AG04449 (cell line): ENCODE data around the gene EPB41.

Source experiments
- CTCF ChIA-PET: fragments of 350-600 bp; formaldehyde crosslinking; extraction: SDS; loops from one replicate; lab custom pipeline; 2021; ENCODE audit warnings: antibody characterized with exemption; lab: Yijun Ruan, JAX
- POLR2A ChIA-PET: fragments of 400-600, 350-600 bp; formaldehyde crosslinking; extraction: SDS; loops from one replicate; lab custom pipeline; 2020; ENCODE audit warnings: antibody characterized with exemption, inconsistent platforms; lab: Yijun Ruan, JAX
- DNase-seq: peaks from one replicate; pipeline ENCODE4 v3.0.0-alpha.2; 2010; ENCODE audit warnings: low read depth, low spot score
- H3K4me3 ChIP-seq: 2 replicates; pipeline ENCODE4 v1.5.1; 2011; ENCODE audit warnings: low read depth, mild to moderate bottlenecking, control low read depth, low read length
- TF ChIP-seq, protein P1 (sequence below): IDR thresholded peaks from one replicate; pipeline ENCODE4 v1.5.1; 2011; ENCODE audit warnings: mild to moderate bottlenecking, moderate library complexity, low read length, control low read depth, inconsistent platforms; ENCODE audit not compliant: insufficient read depth; ENCODE audit errors: missing control alignments

Gene EPB41

DNA sequence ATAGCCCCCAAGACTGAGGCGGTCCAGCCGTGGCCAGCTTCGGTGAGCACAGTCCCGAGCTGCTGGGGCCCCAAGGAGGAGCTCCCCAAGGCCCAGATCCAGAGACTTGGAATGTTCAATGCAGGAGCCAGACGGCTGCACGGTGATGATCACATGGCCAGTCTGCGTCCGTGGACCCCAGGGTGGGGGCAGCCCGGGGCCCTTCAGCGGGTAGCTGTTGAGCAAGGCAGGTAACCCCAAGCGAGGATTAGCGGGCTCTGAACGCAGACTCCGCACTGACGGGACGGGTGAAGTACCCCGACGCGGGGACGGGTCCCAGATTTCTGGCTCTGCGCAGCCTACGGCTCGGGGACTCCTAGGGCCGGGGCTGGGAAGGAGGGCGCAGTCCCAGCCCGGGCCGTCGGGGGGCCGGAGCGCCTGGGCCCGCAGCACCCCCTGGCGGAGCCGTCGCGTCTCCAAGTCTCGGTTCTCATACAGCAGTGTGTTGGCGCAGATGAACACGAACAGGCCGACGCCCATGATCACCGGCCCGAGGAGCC lies 206.6 kb downstream of the EPB41 start:
- ChIA-PET CTCF (interaction anchor here (1.0 to 8.1 kb wide), 8 partner anchors 10 to 237 kb away, joined by 3 to 105 read pairs (median 6); partner anchors contain the start of gene SRSF4), POLR2A (no interaction called here)
- H3K4me3 ChIP-seq: no peak overlapping the region
- TF ChIP-seq, protein P1, sequence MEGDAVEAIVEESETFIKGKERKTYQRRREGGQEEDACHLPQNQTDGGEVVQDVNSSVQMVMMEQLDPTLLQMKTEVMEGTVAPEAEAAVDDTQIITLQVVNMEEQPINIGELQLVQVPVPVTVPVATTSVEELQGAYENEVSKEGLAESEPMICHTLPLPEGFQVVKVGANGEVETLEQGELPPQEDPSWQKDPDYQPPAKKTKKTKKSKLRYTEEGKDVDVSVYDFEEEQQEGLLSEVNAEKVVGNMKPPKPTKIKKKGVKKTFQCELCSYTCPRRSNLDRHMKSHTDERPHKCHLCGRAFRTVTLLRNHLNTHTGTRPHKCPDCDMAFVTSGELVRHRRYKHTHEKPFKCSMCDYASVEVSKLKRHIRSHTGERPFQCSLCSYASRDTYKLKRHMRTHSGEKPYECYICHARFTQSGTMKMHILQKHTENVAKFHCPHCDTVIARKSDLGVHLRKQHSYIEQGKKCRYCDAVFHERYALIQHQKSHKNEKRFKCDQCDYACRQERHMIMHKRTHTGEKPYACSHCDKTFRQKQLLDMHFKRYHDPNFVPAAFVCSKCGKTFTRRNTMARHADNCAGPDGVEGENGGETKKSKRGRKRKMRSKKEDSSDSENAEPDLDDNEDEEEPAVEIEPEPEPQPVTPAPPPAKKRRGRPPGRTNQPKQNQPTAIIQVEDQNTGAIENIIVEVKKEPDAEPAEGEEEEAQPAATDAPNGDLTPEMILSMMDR: peak; percentile 78
- no peak for DNase-seq

DNA sequence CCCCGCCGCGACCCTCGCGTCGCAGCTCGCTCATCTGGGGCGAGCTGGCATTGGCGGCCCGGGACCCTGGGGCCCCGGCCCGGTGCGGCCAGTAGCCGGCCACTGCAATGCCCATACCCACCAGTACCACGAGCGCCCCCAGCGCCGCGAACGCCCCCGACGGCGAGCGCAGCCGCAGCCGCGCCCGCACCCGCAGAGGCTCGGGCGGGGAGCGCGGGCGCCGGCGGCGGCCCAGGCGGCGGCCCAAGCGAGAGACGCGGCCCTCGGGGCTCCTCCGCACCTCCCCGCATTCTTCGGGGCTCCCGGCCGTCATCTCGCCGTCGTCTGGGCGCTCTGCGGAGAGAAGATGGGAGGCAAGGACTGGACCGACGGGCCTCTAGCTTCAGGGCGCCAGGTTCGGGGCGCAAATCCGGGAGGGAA lies 207.2 kb downstream of the EPB41 start:
- ChIA-PET CTCF (interaction anchor here (1.0 to 8.1 kb wide), 10 partner anchors 8 to 337 kb away, joined by 3 to 105 read pairs (median 5); partner anchors contain the start of gene SRSF4), POLR2A (interaction anchor here (0.6 to 1.7 kb wide), 3 partner anchors 55 to 567 kb away, joined by 3 to 9 read pairs (median 3); partner anchors contain the start of gene SRSF4)
- H3K4me3 ChIP-seq: peak overlapping the region; percentile 73

DNA sequence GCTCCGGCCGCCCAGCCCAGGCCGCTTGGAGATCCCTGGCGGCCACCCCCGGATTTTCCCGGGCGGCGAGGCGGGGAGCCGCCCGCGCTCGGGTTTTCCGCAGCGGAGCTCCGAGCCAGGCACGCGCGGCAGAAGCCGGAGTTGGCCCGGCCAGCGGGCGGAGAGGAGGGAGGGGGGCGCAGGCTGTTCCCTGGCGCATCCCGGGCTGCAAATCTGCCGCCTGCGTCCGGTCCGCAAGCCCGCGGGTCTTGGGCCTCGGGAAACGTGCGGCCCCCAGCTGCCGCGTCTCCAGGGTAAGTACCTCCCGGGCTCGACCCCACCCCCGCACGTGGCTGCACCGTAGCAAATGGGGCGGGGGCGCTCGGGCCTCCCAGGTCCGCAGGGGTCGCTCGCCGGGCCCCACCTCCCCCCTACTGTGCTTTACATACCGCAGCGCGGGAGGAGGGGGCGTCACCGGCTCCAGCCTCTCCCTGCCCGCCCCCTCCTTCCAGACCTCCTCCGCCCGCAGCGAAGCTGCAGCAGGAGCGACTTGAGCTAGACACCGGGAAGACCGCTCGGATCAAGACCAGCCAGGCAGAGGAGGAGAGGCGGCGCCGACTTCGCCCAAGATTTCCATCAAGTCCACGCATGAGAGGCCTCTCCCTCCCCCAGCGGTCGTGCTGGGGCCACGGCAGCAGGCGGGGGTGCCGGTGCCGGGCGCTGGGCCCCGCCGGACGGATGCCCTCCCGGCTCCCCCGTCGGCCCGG lies 207.7 kb downstream of the EPB41 start:
- CTCF ChIA-PET: interaction anchor here (1.0 to 8.1 kb wide), 10 partner anchors 8 to 337 kb away, joined by 3 to 105 read pairs (median 5); partner anchors contain the start of gene SRSF4
- POLR2A ChIA-PET: interaction anchor here (0.6 to 1.7 kb wide), 4 partner anchors 55 to 568 kb away, joined by 3 to 9 read pairs (median 3); partner anchors contain the start of gene SRSF4
- TF ChIP-seq, protein P1: no peak
- H3K4me3 ChIP-seq: peak overlapping the region; percentile 73
- no peak for DNase-seq

More for the DNA sequence above, 207.2 kb downstream of the EPB41 start:
- no peak for DNase-seq
- TF ChIP-seq, protein P1: no peak

DNA sequence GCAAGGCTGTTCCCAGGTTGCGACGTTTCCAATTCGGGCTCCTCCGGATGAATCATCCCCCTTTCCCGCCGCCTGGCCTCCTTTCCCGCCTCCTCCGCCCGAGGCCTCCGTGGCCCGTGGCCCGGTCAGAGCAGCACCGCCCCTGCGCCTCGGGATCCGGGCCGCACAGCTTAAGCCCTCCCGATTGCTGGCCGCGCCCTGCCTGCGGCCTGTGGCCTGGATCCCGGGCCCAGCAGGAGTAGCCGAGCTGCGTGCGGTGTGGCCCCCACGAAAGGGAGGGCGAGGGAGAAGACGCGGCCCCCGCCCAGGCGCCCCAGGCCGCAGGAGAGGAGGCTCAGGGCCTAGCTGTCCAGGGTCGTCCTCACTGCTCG lies 208.3 kb downstream of the EPB41 start:
- peak overlapping the region; percentile 73 for H3K4me3 ChIP-seq
- TF ChIP-seq, protein P1: no peak
- ChIA-PET CTCF (interaction anchor here (1.1 to 8.1 kb wide), 8 partner anchors 9 to 241 kb away, joined by 3 to 105 read pairs (median 7); partner anchors contain the start of gene SRSF4), POLR2A (interaction anchor here (0.7 to 1.7 kb wide), 2 partner anchors 59 to 80 kb away, joined by 3 to 9 read pairs; partner anchors contain the start of gene SRSF4)
- DNase-seq: no peak

DNA sequence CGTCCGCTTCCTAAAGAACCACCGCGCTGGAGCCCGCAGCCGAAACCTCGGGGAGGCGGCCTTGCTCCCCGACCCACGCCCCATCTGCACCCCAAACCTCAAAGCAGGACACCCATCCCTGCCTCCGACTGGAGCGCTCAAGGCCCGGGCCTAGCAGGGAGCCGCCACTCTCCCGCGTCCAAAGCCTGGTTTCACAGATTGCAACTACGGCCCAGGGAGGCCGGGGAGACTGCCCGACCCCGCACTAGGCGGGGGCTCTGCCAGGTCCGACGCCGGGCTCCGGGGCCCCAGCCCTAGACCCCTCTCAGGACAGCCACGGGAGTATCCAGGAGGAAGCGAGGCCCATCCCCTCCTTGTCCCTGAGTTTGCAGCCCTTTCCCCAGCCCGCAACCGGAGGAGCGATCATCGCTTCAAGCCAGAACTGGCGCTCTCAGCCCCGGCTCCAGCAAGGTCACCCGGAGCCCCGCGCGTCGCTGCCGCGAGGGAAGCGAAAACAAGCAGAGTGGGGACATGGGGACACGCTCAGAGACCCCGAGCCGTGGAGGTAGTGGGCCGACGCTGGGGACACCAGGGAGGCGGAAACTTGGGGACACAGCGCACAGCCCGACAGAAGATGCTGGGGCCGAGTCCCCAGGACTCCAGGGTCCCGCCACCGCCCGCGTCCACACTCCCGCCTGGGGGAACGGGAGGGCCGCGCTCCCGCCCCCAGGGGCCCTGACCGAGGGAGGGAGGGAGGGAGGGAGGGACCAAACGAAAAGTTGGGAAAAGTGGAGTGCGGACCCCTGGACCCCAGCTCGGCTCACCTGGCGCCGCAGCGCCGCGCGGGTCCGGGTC lies 208.9 kb downstream of the EPB41 start:
- no peak for DNase-seq

More for the DNA sequence above, 208.9 kb downstream of the EPB41 start:
- POLR2A ChIA-PET: interaction anchor here (0.7 to 2.0 kb wide), 4 partner anchors 58 to 79 kb away, joined by 3 to 9 read pairs (median 6); partner anchors contain the start of gene SRSF4
- CTCF ChIA-PET: interaction anchor here (0.8 to 8.1 kb wide), 15 partner anchors 9 to 242 kb away, joined by 3 to 105 read pairs (median 8); partner anchors contain the start of gene SRSF4
- TF ChIP-seq, protein P1: no peak
- peak overlapping the region; percentile 73 for H3K4me3 ChIP-seq
